Melanocyte of skin (primary cell): ENCODE measurements around the gene DLGAP1. TPM values are rescaled to one million over a fixed set of nuclear protein-coding genes. Genes with fewer than 3 reads are reported as not detected.

Experiments used
- small RNA-seq, 2 donors: library from RNA; depleted of rRNA; stranded (forward); fragments of <200 nt; gene quantifications; one replicate each; pipeline ENCODE3, GENCODE V24; 2012
- total RNA-seq, 2 donors: library from RNA; depleted of rRNA; stranded (reverse); fragments of >200 nt; gene quantifications; 2 replicates each; pipeline ENCODE4 v1.2.3, GENCODE V29; 2012

The DLGAP1 gene
- total RNA-seq = 10 to 100 TPM; 16.9 to 37.6 TPM

GRCh38 chr18:4455113-4455811, at the start of gene DLGAP1:
Gene DLGAP1, minus strand, starts transcription at chr18:4455307.

GRCh38 chr18:3450012-3450798, 1004.9 kb downstream of the DLGAP1 start, which contains the start of gene TGIF1:
Gene TGIF1, plus strand, starts transcription at chr18:3450172. Its CDS starts 318 bp downstream, at chr18:3450490.

Small RNA genes lying within 50 kb of the gene (small RNA-seq; reads per million reads assigned to genes)
- gene AP005208.1 (0 reads per million in 2 donors), gene AP005403.1 (0 to 0.09 reads per million in 2 donors), gene MIR6718 (0 reads per million in 2 donors), gene RN7SL39P (0 reads per million in 2 donors), gene RNU6-831P (0 reads per million in 2 donors)
